ENCODE results near the gene VWA5B1.

The VWA5B1 gene

GRCh38 chr1:20334103-20334502 lies 43.4 kb downstream of the VWA5B1 start:
- H3K4me3 ChIP-seq (ENCODE audit: low read depth, low read length): no peak overlapping the region
- no peak for TF ChIP-seq CTCF (IDR thresholded peaks at IDR 0.05; ENCODE audit: low read depth, low read length, missing control alignments)
- DNase-seq (ENCODE audit: low read depth): no peak
- in situ Hi-C loops (cut with HindIII; ENCODE audit: low sequenced_read_pairs): no loop called here

- no peak overlapping the region for H3K4me3 ChIP-seq (ENCODE audit: low read depth, low read length)
- TF ChIP-seq CTCF (IDR thresholded peaks at IDR 0.05; ENCODE audit: low read depth, low read length, missing control alignments): no peak
- in situ Hi-C loops (cut with HindIII; ENCODE audit: low sequenced_read_pairs): no loop called here
- no peak for DNase-seq (ENCODE audit: low read depth)
Measured at GRCh38 chr1:20336105-20336605, 45.5 kb downstream of the VWA5B1 start.

DNA sequence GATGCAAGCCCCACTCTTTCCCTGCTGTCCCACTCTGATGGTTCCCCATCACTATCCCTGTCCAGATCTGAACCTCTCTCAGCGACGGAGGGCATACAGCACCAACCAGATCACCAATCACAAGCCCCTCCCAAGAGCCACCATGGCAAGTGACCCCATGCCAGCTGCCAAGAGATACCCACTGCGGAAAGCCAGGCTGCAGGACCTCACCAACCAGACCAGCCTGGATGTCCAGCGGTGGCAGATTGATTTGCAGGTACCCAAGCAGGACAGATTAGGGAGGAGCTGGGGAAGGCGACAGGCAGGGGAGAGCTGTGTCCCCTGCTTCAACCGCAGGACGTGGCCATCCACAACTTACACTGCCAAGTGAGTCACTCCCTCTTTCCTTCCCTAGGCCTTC lies 46.9 kb downstream of the VWA5B1 start:
- no peak overlapping the region for H3K4me3 ChIP-seq (ENCODE audit: low read depth, low read length)
- in situ Hi-C loops (cut with HindIII; ENCODE audit: low sequenced_read_pairs): no loop called here
- TF ChIP-seq CTCF (IDR thresholded peaks at IDR 0.05; ENCODE audit: low read depth, low read length, missing control alignments): no peak
- no peak for DNase-seq (ENCODE audit: low read depth)

DNA sequence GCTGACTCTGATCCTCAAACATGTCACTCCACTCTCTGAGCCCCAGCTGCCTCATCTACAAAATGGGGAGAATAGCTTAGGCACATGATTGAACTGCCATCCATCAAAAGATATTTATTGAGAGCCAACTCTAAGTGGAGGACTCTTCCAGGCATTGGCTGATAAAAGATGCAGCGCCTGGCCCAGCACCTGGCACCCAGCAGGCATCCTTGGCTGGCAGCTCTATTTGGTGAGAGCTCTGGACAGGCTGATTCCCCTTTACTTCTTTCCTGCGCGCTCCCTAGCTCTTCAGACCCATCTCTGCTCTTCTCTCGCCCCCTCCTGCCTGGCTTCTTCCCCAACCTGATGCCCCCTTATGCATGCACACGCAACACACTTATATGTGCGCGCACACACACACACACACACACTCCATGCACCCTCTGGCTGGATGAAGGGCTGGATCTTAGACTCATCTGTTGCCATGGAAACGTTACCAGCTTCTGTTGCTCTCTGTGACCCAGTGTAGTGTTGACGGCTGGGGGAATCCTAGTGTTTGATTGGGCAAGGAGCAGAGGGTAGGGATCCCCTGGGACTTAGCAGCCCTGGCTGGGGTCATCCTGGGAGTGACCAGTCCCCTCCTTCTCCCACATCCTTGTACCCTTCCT lies 49.3 kb downstream of the VWA5B1 start:
- in situ Hi-C loops (cut with HindIII; ENCODE audit: low sequenced_read_pairs): no loop called here
- no peak for TF ChIP-seq CTCF (IDR thresholded peaks at IDR 0.05; ENCODE audit: low read depth, low read length, missing control alignments)
- DNase-seq (ENCODE audit: low read depth): no peak
- H3K4me3 ChIP-seq (ENCODE audit: low read depth, low read length): no peak overlapping the region

DNA sequence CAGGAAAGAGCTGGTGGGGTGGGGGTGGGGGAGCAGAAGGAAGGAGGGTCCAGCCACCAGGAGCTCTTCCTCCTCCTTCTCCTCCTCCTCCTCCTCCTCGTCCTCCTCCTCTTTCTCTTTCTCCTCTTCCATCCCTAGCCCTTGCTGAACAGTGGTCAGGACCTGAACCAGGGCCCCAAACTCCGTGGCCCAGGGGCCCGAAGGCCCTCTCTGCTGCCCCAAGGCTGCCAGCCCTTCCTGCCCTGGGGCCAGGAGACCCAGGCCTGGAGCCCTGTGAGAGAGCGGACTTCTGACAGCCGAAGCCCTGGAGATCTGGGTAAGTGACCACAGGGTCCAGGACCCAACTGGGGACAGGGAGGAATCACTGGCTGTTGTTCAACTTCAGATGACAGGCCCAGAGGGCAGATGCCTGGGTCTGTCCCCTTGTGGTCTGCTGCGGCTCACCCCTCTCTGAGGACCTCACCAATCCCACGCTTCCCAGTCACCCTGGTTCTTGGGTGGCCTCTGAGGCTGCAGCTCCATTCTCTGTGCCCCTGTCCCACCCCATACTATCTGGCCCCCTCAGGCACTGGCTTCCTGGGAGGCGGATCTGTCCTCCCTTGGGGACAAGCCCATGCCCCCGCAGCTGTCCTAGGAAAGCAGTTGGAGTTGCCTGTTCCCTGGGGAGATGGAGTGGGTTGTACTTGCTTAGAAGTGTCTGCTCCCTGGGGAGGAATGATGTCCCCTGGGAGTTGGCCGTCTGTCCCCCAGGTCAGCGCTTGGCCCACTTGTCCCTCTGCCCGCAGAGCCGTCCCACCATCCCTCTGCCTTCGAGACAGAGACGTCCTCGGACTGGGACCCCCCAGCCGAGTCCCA lies 51.8 kb downstream of the VWA5B1 start:
- no peak for TF ChIP-seq CTCF (IDR thresholded peaks at IDR 0.05; ENCODE audit: low read depth, low read length, missing control alignments)
- DNase-seq (ENCODE audit: low read depth): no peak
- in situ Hi-C loops (cut with HindIII; ENCODE audit: low sequenced_read_pairs): no loop called here
- no peak overlapping the region for H3K4me3 ChIP-seq (ENCODE audit: low read depth, low read length)

DNA sequence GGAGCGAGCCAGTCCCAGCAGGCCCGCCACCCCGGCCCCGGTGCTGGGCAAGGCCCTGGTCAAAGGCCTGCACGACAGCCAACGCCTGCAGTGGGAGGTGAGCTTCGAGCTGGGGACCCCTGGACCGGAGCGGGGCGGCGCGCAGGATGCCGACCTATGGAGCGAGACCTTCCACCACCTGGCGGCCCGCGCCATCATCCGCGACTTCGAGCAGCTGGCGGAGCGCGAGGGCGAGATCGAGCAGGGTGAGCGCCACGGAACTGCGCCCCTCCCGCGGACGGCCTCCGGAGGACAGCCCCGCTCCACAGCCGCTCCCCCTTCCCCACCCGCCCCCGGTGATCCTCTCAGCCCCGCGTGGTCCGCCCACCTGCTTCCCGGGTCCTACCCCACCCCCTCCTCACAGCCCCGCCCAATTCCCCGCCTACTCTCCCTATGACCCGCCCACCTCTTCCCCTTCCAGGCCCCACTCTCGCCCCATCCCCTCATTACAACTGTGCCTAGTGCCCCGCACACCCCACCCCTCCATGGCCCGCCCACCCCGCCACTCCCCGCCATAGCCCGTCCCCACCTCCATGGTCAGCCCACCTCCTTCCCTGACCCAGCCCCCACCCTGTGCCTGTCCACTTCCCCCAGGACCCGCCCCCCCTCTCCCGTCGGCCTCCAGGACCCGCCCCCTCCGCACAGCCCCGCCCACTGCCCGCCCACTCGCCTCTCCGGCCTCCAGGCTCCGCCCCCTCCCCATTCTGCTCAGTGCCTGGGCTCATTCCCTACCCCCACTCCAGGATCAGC lies 52.7 kb downstream of the VWA5B1 start:
- DNase-seq (ENCODE audit: low read depth): no peak
- TF ChIP-seq CTCF (IDR thresholded peaks at IDR 0.05; ENCODE audit: low read depth, low read length, missing control alignments): no peak
- in situ Hi-C loops (cut with HindIII; ENCODE audit: low sequenced_read_pairs): no loop called here
- no peak overlapping the region for H3K4me3 ChIP-seq (ENCODE audit: low read depth, low read length)

Measured in astrocyte of the cerebellum (primary cell).